BJ (cell line): ENCODE results near the gene CXCL16. TPM values are rescaled to one million over a fixed set of nuclear protein-coding genes. Genes with fewer than 3 reads are reported as not detected.

Experiments used
- CTCF ChIA-PET: fragments of 350-600 bp; formaldehyde crosslinking; extraction: SDS; loops from one replicate; lab custom pipeline; 2021; ENCODE audit warnings: antibody characterized with exemption, inconsistent platforms; lab: Yijun Ruan, JAX
- POLR2A ChIA-PET: fragments of 300-600 bp; sonication (Branson Sonifier 250); formaldehyde crosslinking; extraction: SDS; loops from one replicate; lab custom pipeline; 2021; ENCODE audit warnings: antibody characterized with exemption; lab: Charles Lee
- DNase-seq: peaks from one replicate; pipeline ENCODE4 v3.0.0-alpha.2; 2011; ENCODE audit warnings: low read depth
- H3K27me3 ChIP-seq: 2 replicates; pipeline ENCODE4 v1.6.0; 2011; ENCODE audit warnings: low read length; ENCODE audit not compliant: control insufficient read depth, insufficient read depth
- H3K36me3 ChIP-seq: 2 replicates; pipeline ENCODE4 v1.5.1; 2011; ENCODE audit warnings: low read length; ENCODE audit not compliant: control insufficient read depth, insufficient read depth
- H3K4me3 ChIP-seq: 2 replicates; pipeline ENCODE4 v1.5.1; 2011; ENCODE audit warnings: low read depth, mild to moderate bottlenecking, control low read depth, low read length
- CTCF ChIP-seq: IDR thresholded peaks from 2 replicates; pipeline ENCODE4 v1.5.1; 2011; ENCODE audit warnings: low read depth, mild to moderate bottlenecking, control low read depth, inconsistent platforms, low read length, moderate library complexity; ENCODE audit not compliant: insufficient read depth
- polyA minus RNA-seq: library from RNA; depleted of rRNA, polyadenylated mRNA; stranded (reverse); fragments of >200 nt; gene quantifications from 2 replicates; pipeline ENCODE4 v1.2.3, GENCODE V29; 2011; rRNA and poly(A)+ RNA removed
- polyA plus RNA-seq: library from polyadenylated mRNA; depleted of rRNA; stranded (reverse); fragments of >200 nt; gene quantifications from 2 replicates; pipeline ENCODE4 v1.2.3, GENCODE V29; 2011; rRNA removed

CXCL16 gene, protein sequence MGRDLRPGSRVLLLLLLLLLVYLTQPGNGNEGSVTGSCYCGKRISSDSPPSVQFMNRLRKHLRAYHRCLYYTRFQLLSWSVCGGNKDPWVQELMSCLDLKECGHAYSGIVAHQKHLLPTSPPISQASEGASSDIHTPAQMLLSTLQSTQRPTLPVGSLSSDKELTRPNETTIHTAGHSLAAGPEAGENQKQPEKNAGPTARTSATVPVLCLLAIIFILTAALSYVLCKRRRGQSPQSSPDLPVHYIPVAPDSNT
- polyA plus RNA-seq (2.2 and 3.3 TPM in 2 replicates), polyA minus RNA-seq (0.62 and 2.4 TPM in 2 replicates)

DNA sequence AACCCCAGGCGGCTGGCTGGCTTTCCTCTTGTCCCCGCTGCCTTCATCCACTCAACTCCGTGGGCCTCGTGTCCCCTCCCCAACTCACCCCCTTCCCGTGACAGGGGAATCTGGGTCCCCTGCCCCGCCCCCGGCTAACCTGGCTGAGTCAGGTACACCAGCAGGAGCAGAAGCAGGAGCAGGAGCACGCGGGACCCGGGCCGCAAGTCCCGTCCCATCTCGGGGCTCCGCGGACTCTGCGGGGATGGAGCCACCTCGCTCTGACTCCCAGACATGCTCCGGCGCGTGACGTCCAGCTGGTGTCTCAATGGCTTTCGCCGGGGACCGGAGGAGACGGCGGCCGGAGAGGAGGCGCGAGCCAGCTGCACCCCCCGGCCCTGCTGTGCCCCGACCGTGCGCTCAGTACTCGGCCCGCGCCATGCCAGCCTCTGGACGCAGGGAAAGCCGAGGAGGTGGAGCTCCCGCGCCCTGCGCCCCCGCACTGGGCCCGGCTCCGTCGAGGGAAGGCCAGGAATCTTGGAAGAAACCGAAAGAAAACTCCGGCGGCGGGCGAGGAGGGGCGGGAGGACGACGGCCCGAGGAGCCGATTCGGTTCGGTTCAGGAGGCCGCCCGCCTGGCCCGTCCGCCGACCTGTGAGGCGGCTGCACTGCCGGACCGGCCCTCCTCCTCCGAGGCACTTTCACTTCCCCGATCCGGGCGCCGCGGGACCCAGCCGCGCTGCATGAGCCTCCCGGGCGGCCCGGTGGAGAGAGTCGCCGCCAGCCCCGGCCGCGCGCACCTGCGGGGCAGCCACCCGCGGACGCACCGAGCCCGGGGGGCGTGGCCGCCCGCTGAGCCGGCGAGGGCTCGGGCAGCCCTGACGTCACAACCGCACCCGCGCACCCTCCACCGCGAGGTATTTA, at the start of gene CXCL16, which contains the start of gene ZMYND15:
Gene CXCL16, minus strand, starts transcription at position 807 of the 903 bp plus-strand sequence. Its CDS starts 589 bp downstream, at position 218.
Gene ZMYND15, plus strand, starts transcription at position 712 of the 903 bp plus-strand sequence. CDS start 716 bp downstream, outside the sequence.
- CTCF ChIA-PET = no interaction called here
- DNase-seq = no peak
- Histone ChIP-seq H3K27me3 (peaks cover 18% of the 10 kb centered on the region), H3K4me3 (peak within 1 kb of the TSS; percentile 70), H3K36me3 (no peaks in the 10 kb centered on the region)
- POLR2A ChIA-PET = no interaction called here
- no peak for TF ChIP-seq CTCF

- CTCF ChIA-PET = interaction anchor here (0.6 to 7.9 kb wide), 28 partner anchors 9 to 123 kb away, joined by 3 to 112 read pairs (median 7); partner anchors contain the start of genes ARRB2, C17orf107, CHRNE and PLD2
- Histone ChIP-seq H3K4me3 (peak within 1 kb of the TSS; percentile 69), H3K27me3 (peaks cover 8% of the 10 kb centered on the region), H3K36me3 (no peaks in the 10 kb centered on the region)
- TF ChIP-seq CTCF = no peak
- DNase-seq = no peak
- POLR2A ChIA-PET = interaction anchor here (0.7 kb wide), 1 partner anchor 18 kb away, joined by 5 read pairs; the partner anchor contains the start of gene PLD2
Measured at GRCh38 chr17:4788807-4789700, 49.3 kb upstream of the CXCL16 start, which contains the start of gene GLTPD2. Gene GLTPD2, plus strand, starts transcription at chr17:4788964. Its CDS starts 48 bp downstream, at chr17:4789012.

- no peak for DNase-seq
- 0 out of 2 replicates have a peak, but pooled peaks have one; percentile 3 for TF ChIP-seq CTCF
- no peak overlapping the region for H3K4me3 ChIP-seq
- POLR2A ChIA-PET = interaction anchor here (0.6 kb wide), 1 partner anchor 242 kb away, joined by 10 read pairs; no protein-coding TSS in a partner anchor
- CTCF ChIA-PET = interaction anchor here (0.6 to 7.9 kb wide), 18 partner anchors 12 to 219 kb away, joined by 3 to 112 read pairs (median 4); partner anchors contain the start of genes ARRB2, C17orf107 and TM4SF5
- H3K27me3 ChIP-seq = peaks cover 8% of the 10 kb centered on the region
- H3K36me3 ChIP-seq = no peaks in the 10 kb centered on the region
Measured at GRCh38 chr17:4788159-4788806, 48.6 kb upstream of the CXCL16 start.

DNA sequence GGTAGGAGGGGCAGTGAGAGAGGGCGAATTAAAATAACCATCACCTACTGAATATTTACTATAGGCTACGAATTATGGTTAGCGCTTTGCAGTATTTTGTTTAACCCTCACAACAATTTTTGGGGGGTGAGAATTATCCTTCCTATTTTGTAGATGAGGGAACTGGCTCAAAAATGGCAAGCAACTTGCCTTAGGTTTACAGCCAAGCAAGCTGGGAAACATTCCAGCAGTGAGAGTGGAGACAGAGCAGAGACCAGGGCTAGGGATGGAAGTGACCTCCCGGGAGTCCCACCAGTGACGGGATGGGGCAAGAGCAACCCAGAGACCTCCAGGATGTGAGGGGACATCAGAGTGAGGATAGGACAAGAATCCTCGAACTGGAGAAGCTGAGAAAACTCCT, 46.8 kb upstream of the CXCL16 start:
- no peak for DNase-seq
- Histone ChIP-seq H3K4me3 (no peak overlapping the region), H3K27me3 (peaks cover 10% of the 10 kb centered on the region), H3K36me3 (no peaks in the 10 kb centered on the region)
- ChIA-PET CTCF (interaction anchor here (0.6 to 7.9 kb wide), 10 partner anchors 11 to 483 kb away, joined by 3 to 112 read pairs (median 6); partner anchors contain the start of genes C17orf107 and CHRNE), POLR2A (no interaction called here)
- no peak for TF ChIP-seq CTCF
